ENCODE data around the gene KMT5B.

GRCh38 chr11:68261006-68261405, 47.9 kb upstream of the KMT5B start:
- TF ChIP-seq CTCF (conservative IDR thresholded peaks at IDR 0.05 in 1 of 2, IDR thresholded peaks at IDR 0.05 in 1 of 2; ENCODE audit: low read depth in 1 of 2, low read length in 2 of 2) (no peak), EZH2 (IDR thresholded peaks at IDR 0.05; ENCODE audit: low read length, missing control alignments) (no peak)

Measured in fibroblast of lung (primary cell).